HCT116 (cell line): ENCODE measurements around the gene SLC25A29. TPM values are rescaled to one million over a fixed set of nuclear protein-coding genes. Genes with fewer than 3 reads are reported as not detected.

Source experiments
- ATAC-seq: fragments of 200-7000 bp; cut with Tn5 transposase; 2 replicates; pipeline ENCODE4 v1.9.1; 2020; ENCODE audit warnings: mild to moderate bottlenecking, moderate library complexity
- BruUV-seq: library from RNA; stranded (reverse); fragments of 400-500 nt; replicated peaks from 2 replicates; lab custom pipeline; 2021; lab: Mats Ljungman, UMichigan
- CTCF ChIA-PET: fragments of 300-600 bp; sonication (Branson Sonifier 250); formaldehyde crosslinking; loops from one replicate; lab custom pipeline; 2021; ENCODE audit warnings: antibody characterized with exemption; lab: Charles Lee
- POLR2A ChIA-PET: fragments of 300-600, 350-600 bp; sonication (Branson Sonifier 250); formaldehyde crosslinking; loops from one replicate; lab custom pipeline; 2021; ENCODE audit warnings: antibody characterized with exemption; lab: Charles Lee
- RAD21 ChIA-PET, 2 experiments: fragments of 300-600 bp; sonication (Branson Sonifier 250); formaldehyde crosslinking; loops; one replicate each; lab custom pipeline; 2023; ENCODE audit warnings: low total read pairs in 2 of 2; ENCODE audit not compliant: uncharacterized antibody in 2 of 2, unreplicated experiment in 2 of 2, low non-redundant PET in 1 of 2; lab: Charles Lee
- DNase-seq: peaks from one replicate; pipeline ENCODE4 v3.0.0-alpha.2; 2010; ENCODE audit warnings: low read depth, low spot score
- H2AFZ ChIP-seq: fragments of 200-600 bp; shearing (Covaris generic), sonication (generic); 2 replicates; pipeline ENCODE4 v1.6.1; 2017; ENCODE audit warnings: low read depth, mixed run types, mixed read lengths, antibody characterized with exemption, low read length; ENCODE audit not compliant: poor library complexity, severe bottlenecking
- H3K27ac ChIP-seq: 2 replicates; pipeline ENCODE4 v1.5.1; 2012; ENCODE audit warnings: low read depth, low read length
- H3K27me3 ChIP-seq: fragments of 200-600 bp; sonication (generic); 2 replicates; pipeline ENCODE4 v1.6.1; 2016; ENCODE audit warnings: mixed run types, low read length, mixed read lengths; ENCODE audit not compliant: insufficient read depth
- H3K36me3 ChIP-seq, 2 experiments: fragments of 200-500 bp in 1 of 2; fragments of 200-600 bp in 1 of 2; sonication (Bioruptor generic) in 1 of 2; sonication (generic) in 1 of 2; 2 replicates each; pipeline versions ENCODE4 v1.5.1 to v1.6.1; 2014 to 2016; ENCODE audit warnings: low read length in 2 of 2, inconsistent platforms in 1 of 2, mixed read lengths in 1 of 2, mixed run types in 1 of 2; ENCODE audit not compliant: insufficient read depth in 2 of 2, control insufficient read depth in 1 of 2
- H3K4me1 ChIP-seq, 2 experiments: fragments of 200-600 bp in 1 of 2; sonication (generic) in 1 of 2; 2 replicates each; pipeline versions ENCODE4 v1.5.1 to v1.6.1; 2012 to 2017; ENCODE audit warnings: low read length in 2 of 2, inconsistent platforms in 1 of 2, mild to moderate bottlenecking in 1 of 2, mixed read lengths in 1 of 2, mixed run types in 1 of 2, moderate library complexity in 1 of 2; ENCODE audit not compliant: insufficient read depth in 2 of 2, control insufficient read depth in 1 of 2
- H3K4me2 ChIP-seq: fragments of 200-600 bp; sonication (generic); 2 replicates; pipeline ENCODE4 v1.6.1; 2017; ENCODE audit warnings: mixed run types, low read length, mixed read lengths
- H3K4me3 ChIP-seq, 2 experiments: fragments of 200-600 bp in 1 of 2; sonication (generic) in 1 of 2; replicated peaks in 1 of 2; 2 replicates each; pipeline ENCODE4 v1.5.1; 2011 to 2016; ENCODE audit warnings: low read length in 2 of 2, control low read depth in 1 of 2, low read depth in 1 of 2, mild to moderate bottlenecking in 1 of 2, mixed read lengths in 1 of 2, mixed run types in 1 of 2
- H3K79me2 ChIP-seq: fragments of 200-600 bp; sonication (generic); 2 replicates; pipeline ENCODE4 v1.6.1; 2017; ENCODE audit warnings: mild to moderate bottlenecking, mixed run types, low read length, moderate library complexity, mixed read lengths; ENCODE audit not compliant: insufficient read depth
- H3K9ac ChIP-seq: fragments of 200-600 bp; sonication (generic); 2 replicates; pipeline ENCODE4 v1.6.1; 2016; ENCODE audit warnings: low read length, mixed read lengths
- H3K9me2 ChIP-seq: fragments of 200-600 bp; sonication (generic), shearing (Covaris generic); 2 replicates; pipeline ENCODE4 v1.6.1; 2017; ENCODE audit warnings: mixed run types, mild to moderate bottlenecking, moderate library complexity; ENCODE audit not compliant: insufficient read depth
- H3K9me3 ChIP-seq, 2 experiments: fragments of 200-500 bp in 1 of 2; fragments of 200-600 bp in 1 of 2; sonication (Bioruptor generic) in 1 of 2; sonication (generic) in 1 of 2; 2 replicates each; pipeline ENCODE4 v1.6.1; 2014 to 2017; ENCODE audit warnings: low read length in 2 of 2, mixed read lengths in 2 of 2, inconsistent platforms in 1 of 2, low read depth in 1 of 2, mild to moderate bottlenecking in 1 of 2, mixed run types in 1 of 2, moderate library complexity in 1 of 2; ENCODE audit not compliant: control insufficient read depth in 1 of 2, insufficient read depth in 1 of 2
- H4K20me1 ChIP-seq: fragments of 200-600 bp; sonication (generic), shearing (Covaris generic); 2 replicates; pipeline ENCODE4 v1.6.1; 2017; ENCODE audit warnings: mixed run types, mild to moderate bottlenecking, moderate library complexity; ENCODE audit not compliant: insufficient read depth
- ATF3 ChIP-seq: IDR thresholded peaks from 2 replicates; pipeline ENCODE4 v1.6.1; 2012
- CTCF ChIP-seq, 3 experiments: fragments of 200-600 bp in 1 of 3; sonication (generic) in 1 of 3; IDR thresholded peaks in 2 of 3; conservative IDR thresholded peaks in 1 of 3; 2 replicates each; pipeline ENCODE4 v1.5.1; 2012 to 2017; ENCODE audit warnings: low read depth in 2 of 3, low read length in 2 of 3, antibody characterized with exemption in 1 of 3, borderline replicate concordance in 1 of 3, control low read depth in 1 of 3, mild to moderate bottlenecking in 1 of 3, mixed read lengths in 1 of 3, mixed run types in 1 of 3, moderate library complexity in 1 of 3; ENCODE audit not compliant: insufficient read depth in 1 of 3
- EGR1 ChIP-seq: IDR thresholded peaks from 2 replicates; pipeline ENCODE4 v1.6.1; 2012; ENCODE audit warnings: low read depth
- ELF1 ChIP-seq: IDR thresholded peaks from 2 replicates; pipeline ENCODE4 v1.6.1; 2012; ENCODE audit warnings: low read depth, borderline replicate concordance
- EZH2 ChIP-seq: fragments of 200-600 bp; sonication (generic); IDR thresholded peaks from 2 replicates; pipeline ENCODE4 v1.6.1; 2017; ENCODE audit warnings: antibody characterized with exemption, mixed run types
- EZH2phosphoT487 ChIP-seq: fragments of 200-600 bp; IDR thresholded peaks from 2 replicates; pipeline ENCODE4 v1.6.1; 2018; ENCODE audit warnings: antibody characterized with exemption, borderline replicate concordance
- FOSL1 ChIP-seq: IDR thresholded peaks from 2 replicates; pipeline ENCODE4 v1.6.1; 2012; ENCODE audit warnings: low read depth
- JUND ChIP-seq: IDR thresholded peaks from 2 replicates; pipeline ENCODE4 v1.6.1; 2012
- MAX ChIP-seq: IDR thresholded peaks from 2 replicates; pipeline ENCODE4 v1.6.1; 2012
- POLR2A ChIP-seq: IDR thresholded peaks from 2 replicates; pipeline ENCODE4 v1.7.0; 2011; ENCODE audit warnings: borderline replicate concordance; ENCODE audit not compliant: insufficient read depth, insufficient read length; ENCODE audit errors: extremely low read depth
- POLR2AphosphoS5 ChIP-seq: IDR thresholded peaks from 2 replicates; pipeline ENCODE4 v1.6.1; 2011; ENCODE audit warnings: mild to moderate bottlenecking, low read depth, low read length, moderate library complexity
- RAD21 ChIP-seq: IDR thresholded peaks from 2 replicates; pipeline ENCODE4 v1.6.1; 2012; ENCODE audit warnings: low read depth, mild to moderate bottlenecking
- REST ChIP-seq: IDR thresholded peaks from 2 replicates; pipeline ENCODE4 v1.6.1; 2012; ENCODE audit warnings: low read depth
- SIN3A ChIP-seq: IDR thresholded peaks from 2 replicates; pipeline ENCODE4 v1.6.1; 2012; ENCODE audit warnings: low read depth
- SRF ChIP-seq: IDR thresholded peaks from 2 replicates; pipeline ENCODE4 v1.6.1; 2012; ENCODE audit warnings: low read depth
- TCF7L2 ChIP-seq: IDR thresholded peaks from 2 replicates; pipeline ENCODE4 v1.7.0; 2011; ENCODE audit warnings: borderline replicate concordance, inconsistent platforms; ENCODE audit not compliant: insufficient read depth, insufficient read length; ENCODE audit errors: extremely low read depth
- YY1 ChIP-seq: IDR thresholded peaks from 2 replicates; pipeline ENCODE4 v1.6.1; 2011; ENCODE audit warnings: low read length, low read depth, moderate library complexity, mild to moderate bottlenecking; ENCODE audit not compliant: insufficient replicate concordance; ENCODE audit errors: extremely low read depth
- ZBTB33 ChIP-seq: IDR thresholded peaks from 2 replicates; pipeline ENCODE4 v1.6.1; 2011; ENCODE audit warnings: mild to moderate bottlenecking, low read length, moderate library complexity; ENCODE audit not compliant: insufficient replicate concordance; ENCODE audit errors: extremely low read depth
- ZFX ChIP-seq: fragments of 450-650 bp; IDR thresholded peaks from 2 replicates; pipeline ENCODE4 v1.6.1; 2017
- ZNF274 ChIP-seq: fragments of 200-500 bp; sonication (Bioruptor generic); IDR thresholded peaks from 2 replicates; pipeline ENCODE4 v1.6.1; 2014; ENCODE audit warnings: mild to moderate bottlenecking, low read depth, low read length, inconsistent platforms
- intact Hi-C: fragments of 100-400 bp; cut with micrococcal nuclease; formaldehyde crosslinking; loops from 2 replicates; pipeline ENCODE4 v1.10.0; 2022
- total RNA-seq: library from RNA; stranded (reverse); gene quantifications from one replicate; pipeline ENCODE4 v1.2.1, GENCODE V29; 2021; ENCODE audit not compliant: unreplicated experiment

The SLC25A29 gene
- total RNA-seq, 1 experiment from 2014 or later: 38.7 TPM

GRCh38 chr14:100327128-100327527, 20.9 kb upstream of the SLC25A29 start (continued):
- TF ChIP-seq YY1 (no peak), TCF7L2 (no peak), ELF1 (no peak), MAX (no peak), RAD21 (no peak), ZFX (no peak), SIN3A (no peak), POLR2A (no peak)

- H2AFZ ChIP-seq: no peak overlapping the region
- BruUV-seq: no TSS peak
- ATAC-seq (no peak), DNase-seq (no peak)
- H3K9ac ChIP-seq: no peak overlapping the region
- H3K4me3 ChIP-seq: no peak overlapping the region
- H3K4me1 ChIP-seq: no peaks in the 10 kb centered on the region; a peak in 1 of 4 replicates
- ChIA-PET RAD21 (no interaction called here), CTCF (no interaction called here), POLR2A (no interaction called here)
- H3K9me2 ChIP-seq: no peaks in the 10 kb centered on the region
- H3K4me2 ChIP-seq: no peak overlapping the region
- H3K9me3 ChIP-seq: no peaks in the 10 kb centered on the region
- H3K79me2 ChIP-seq: no peaks in the 10 kb centered on the region
- H3K36me3 ChIP-seq: no peaks in the 10 kb centered on the region
- no peak overlapping the region for H3K27ac ChIP-seq
- no peaks in the 10 kb centered on the region for H3K27me3 ChIP-seq
- intact Hi-C loops: no loop called here
- no peaks in the 10 kb centered on the region for H4K20me1 ChIP-seq
- no peak for TF ChIP-seq REST
- TF ChIP-seq EGR1: no peak
- TF ChIP-seq SRF: no peak
- TF ChIP-seq ATF3: no peak
- no peak for TF ChIP-seq ZBTB33
- TF ChIP-seq JUND: no peak
- TF ChIP-seq ELF1: no peak
- no peak for TF ChIP-seq SIN3A
- no peak for TF ChIP-seq YY1
- TF ChIP-seq EZH2: no peak
- TF ChIP-seq CTCF (IDR thresholded peaks at IDR 0.05 in 2 of 3, conservative IDR thresholded peaks at IDR 0.05 in 1 of 3; ENCODE audit: borderline replicate concordance in 1 of 3, insufficient read depth in 1 of 3, low read depth in 2 of 3, low read length in 2 of 3): no peak
- TF ChIP-seq EZH2phosphoT487: no peak
- no peak for TF ChIP-seq ZNF274
- TF ChIP-seq POLR2AphosphoS5: no peak
- TF ChIP-seq FOSL1: no peak
Observed at GRCh38 chr14:100325958-100326357, 19.7 kb upstream of the SLC25A29 start.
